ENCODE results near the gene CADPS2.

GRCh38 chr7:122802301-122802751, 83.9 kb downstream of the CADPS2 start:
- TF ChIP-seq CTCF (IDR thresholded peaks at IDR 0.05; ENCODE audit: insufficient read depth, low read depth, low read length) (no peak), EZH2 (IDR thresholded peaks at IDR 0.05; ENCODE audit: insufficient read depth, low read length) (no peak)
